ENCODE measurements around the gene C3orf62.

DNA sequence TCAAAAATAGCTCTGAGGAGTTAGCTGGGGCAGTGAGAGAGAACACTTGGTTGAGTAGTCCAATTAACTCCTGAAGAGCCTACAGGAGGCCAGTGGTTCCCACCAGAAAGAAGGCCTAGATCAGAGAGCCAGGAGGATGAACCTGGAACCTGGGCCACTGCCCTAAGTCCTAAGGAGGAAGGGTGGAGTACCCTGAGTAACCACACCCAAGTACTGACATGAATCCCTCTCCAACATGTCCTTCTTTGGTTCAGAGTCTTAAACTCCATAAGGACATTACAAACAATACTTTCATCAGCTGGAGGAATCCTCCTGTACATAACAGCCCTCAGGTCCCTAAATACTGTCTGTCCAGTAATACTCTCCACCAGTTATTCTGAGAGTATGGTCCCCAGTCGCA lies 25.6 kb upstream of the C3orf62 start:
- TF ChIP-seq, protein P1, sequence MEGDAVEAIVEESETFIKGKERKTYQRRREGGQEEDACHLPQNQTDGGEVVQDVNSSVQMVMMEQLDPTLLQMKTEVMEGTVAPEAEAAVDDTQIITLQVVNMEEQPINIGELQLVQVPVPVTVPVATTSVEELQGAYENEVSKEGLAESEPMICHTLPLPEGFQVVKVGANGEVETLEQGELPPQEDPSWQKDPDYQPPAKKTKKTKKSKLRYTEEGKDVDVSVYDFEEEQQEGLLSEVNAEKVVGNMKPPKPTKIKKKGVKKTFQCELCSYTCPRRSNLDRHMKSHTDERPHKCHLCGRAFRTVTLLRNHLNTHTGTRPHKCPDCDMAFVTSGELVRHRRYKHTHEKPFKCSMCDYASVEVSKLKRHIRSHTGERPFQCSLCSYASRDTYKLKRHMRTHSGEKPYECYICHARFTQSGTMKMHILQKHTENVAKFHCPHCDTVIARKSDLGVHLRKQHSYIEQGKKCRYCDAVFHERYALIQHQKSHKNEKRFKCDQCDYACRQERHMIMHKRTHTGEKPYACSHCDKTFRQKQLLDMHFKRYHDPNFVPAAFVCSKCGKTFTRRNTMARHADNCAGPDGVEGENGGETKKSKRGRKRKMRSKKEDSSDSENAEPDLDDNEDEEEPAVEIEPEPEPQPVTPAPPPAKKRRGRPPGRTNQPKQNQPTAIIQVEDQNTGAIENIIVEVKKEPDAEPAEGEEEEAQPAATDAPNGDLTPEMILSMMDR (IDR thresholded peaks at IDR 0.05): no peak
- no peak for TF ChIP-seq POLR2A (IDR thresholded peaks at IDR 0.05)
